Right cardiac atrium (tissue), 5 donors: ENCODE data around the gene PNMT. TPM values are rescaled to one million over a fixed set of nuclear protein-coding genes. Genes with fewer than 3 reads are reported as not detected.

ENCODE experiments used
- ATAC-seq, 2 donors: fragments of 200-7000 bp; cut with Tn5 transposase; one replicate each; pipeline versions ENCODE4 v1.8.0 to v1.9.1; 2020; ENCODE audit warnings: moderate library complexity in 2 of 2, mild to moderate bottlenecking in 1 of 2
- DNase-seq, 3 donors: peaks; one replicate each; pipeline ENCODE4 v3.0.0-alpha.2; 2020
- H3K27ac ChIP-seq: one replicate; pipeline ENCODE4 v1.5.1; 2013; ENCODE audit warnings: mild to moderate bottlenecking, low read length, control low read depth, moderate library complexity
- H3K27me3 ChIP-seq: one replicate; pipeline ENCODE4 v1.6.1; 2013; ENCODE audit not compliant: control insufficient read depth, insufficient read depth
- H3K4me1 ChIP-seq: one replicate; pipeline ENCODE4 v1.6.1; 2013; ENCODE audit warnings: low read length; ENCODE audit not compliant: control insufficient read depth, insufficient read depth
- H3K4me3 ChIP-seq: one replicate; pipeline ENCODE4 v1.5.1; 2013; ENCODE audit warnings: low read length, control low read depth
- H3K9me3 ChIP-seq: one replicate; pipeline ENCODE4 v1.6.1; 2013; ENCODE audit warnings: low read length; ENCODE audit not compliant: control insufficient read depth
- WGBS: extraction: QIAGEN DNeasy Blood & Tissue Kit; methylation state at CpG from one replicate; pipeline ENCODE4 v1.1.7; 2013; 5-methylcytosine and 5-hydroxymethylcytosine counted together
- intact Hi-C, 4 donors: fragments of 100-400 bp; cut with DNase I; formaldehyde crosslinking; loops; one replicate each; pipeline versions ENCODE4 v1.11.0 to v1.14.0; 2022 to 2023
- polyA plus RNA-seq: library from polyadenylated mRNA; stranded (reverse); fragments of 200-250 nt; gene quantifications from one replicate; pipeline ENCODE4 v1.2.3, GENCODE V29; 2013
- total RNA-seq, 4 donors: library from RNA; stranded (reverse); fragmentation: NEBNext Ultra II Directional; extraction: Animal tissue kit (Norgen Biotek cat#: 25700); gene quantifications; one replicate each; pipeline ENCODE4 v1.2.1, GENCODE V29; 2021
- donor health status: healthy with polysubstance abuse.
- donor health status: DM: no; HTN: yes; CAD: no.
- donor health status: DM: no; HTN: no; CAD: no.
- donor health status: DM: no; HTN: yes; CAD: no; lungs with severe emphysema.
- donor health status: DM: yes; HTN: yes; CAD: no.

PNMT gene
- total and polyA plus RNA-seq, 5 donors, result 18.1 to 39.6 (median 23.1) TPM

DNA sequence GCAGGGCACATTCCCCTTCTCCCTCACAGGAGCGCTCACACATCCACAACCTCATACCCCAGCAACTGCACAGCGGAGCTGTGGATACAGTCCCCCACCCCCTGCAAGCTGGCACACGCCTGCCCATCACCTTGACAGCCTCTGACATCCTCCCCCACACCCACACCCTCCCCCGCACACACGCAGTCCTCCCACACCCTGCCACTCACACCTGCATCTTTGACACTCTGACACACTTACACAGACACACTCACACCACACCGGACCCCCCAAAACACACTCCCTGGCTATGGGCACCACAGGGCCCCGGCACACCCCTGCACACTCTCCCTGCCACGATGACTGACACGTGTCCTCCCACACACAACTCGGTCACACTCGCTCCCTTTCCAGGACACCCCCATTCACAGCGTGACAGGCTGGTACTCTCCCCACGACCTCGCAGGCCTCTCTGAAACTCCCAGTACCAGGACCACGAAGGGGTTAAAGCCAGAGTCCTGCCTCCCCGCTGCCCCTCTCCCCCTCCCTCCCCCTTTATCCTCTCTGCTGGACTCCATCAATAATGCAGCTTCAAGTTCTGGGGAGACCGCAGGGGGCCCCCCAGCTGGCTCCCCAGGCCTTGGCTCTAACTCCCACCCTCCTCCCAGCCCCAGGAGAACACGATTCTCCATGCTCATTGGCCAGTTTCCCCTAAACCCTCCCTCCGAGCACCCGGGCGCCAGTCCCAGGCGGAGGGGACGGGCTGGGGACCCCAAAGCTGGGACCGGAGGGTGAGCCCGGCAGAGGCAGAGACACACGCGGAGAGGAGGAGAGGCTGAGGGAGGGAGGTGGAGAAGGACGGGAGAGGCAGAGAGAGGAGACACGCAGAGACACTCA lies 41.8 kb upstream of the PNMT start, which contains the start of gene PPP1R1B:
Gene PPP1R1B (plus strand): TSS at position 782 of the 876 bp plus-strand sequence. CDS start 441 bp downstream, outside the sequence.
- Histone ChIP-seq H3K27ac (no peak within 1 kb of the TSS), H3K4me1 (peaks cover 2% of the 10 kb centered on the region), H3K27me3 (no peaks in the 10 kb centered on the region), H3K4me3 (peak within 1 kb of the TSS; percentile 33), H3K9me3 (no peaks in the 10 kb centered on the region)
- DNase-seq (no peak), ATAC-seq (no peak)
- intact Hi-C loops, result loop anchor here in 1 of 4 donors (10.0 kb wide), 1 partner anchor 48 kb away; no protein-coding TSS in a partner anchor
- WGBS, result 20% methylated on average over 29 of the region's 29 CpGs

GRCh38 chr17:39627047-39627711 lies 41.1 kb upstream of the PNMT start:
- no peak overlapping the region for H3K27ac ChIP-seq
- ATAC-seq, result no peak
- DNase-seq, result no peak
- H3K4me3 ChIP-seq, result peak overlapping the region; percentile 33
- intact Hi-C loops, result loop anchor here in 1 of 4 donors (10.0 kb wide), 1 partner anchor 48 kb away; no protein-coding TSS in a partner anchor
- peaks cover 2% of the 10 kb centered on the region for H3K4me1 ChIP-seq
- no peaks in the 10 kb centered on the region for H3K9me3 ChIP-seq
- H3K27me3 ChIP-seq, result no peaks in the 10 kb centered on the region
- 2% methylated on average over 72 of the region's 72 CpGs for WGBS

- Histone ChIP-seq H3K4me3 (peak overlapping the region; percentile 33), H3K4me1 (peaks cover 2% of the 10 kb centered on the region), H3K27me3 (no peaks in the 10 kb centered on the region), H3K27ac (no peak overlapping the region), H3K9me3 (no peaks in the 10 kb centered on the region)
- DNase-seq, result no peak
- ATAC-seq, result no peak
- intact Hi-C loops, result loop anchor here in 1 of 4 donors (10.0 kb wide), 1 partner anchor 47 kb away; no protein-coding TSS in a partner anchor
- WGBS, result 56% methylated on average over 16 of the region's 16 CpGs
Measured at GRCh38 chr17:39627712-39628516, 40.3 kb upstream of the PNMT start.

DNA sequence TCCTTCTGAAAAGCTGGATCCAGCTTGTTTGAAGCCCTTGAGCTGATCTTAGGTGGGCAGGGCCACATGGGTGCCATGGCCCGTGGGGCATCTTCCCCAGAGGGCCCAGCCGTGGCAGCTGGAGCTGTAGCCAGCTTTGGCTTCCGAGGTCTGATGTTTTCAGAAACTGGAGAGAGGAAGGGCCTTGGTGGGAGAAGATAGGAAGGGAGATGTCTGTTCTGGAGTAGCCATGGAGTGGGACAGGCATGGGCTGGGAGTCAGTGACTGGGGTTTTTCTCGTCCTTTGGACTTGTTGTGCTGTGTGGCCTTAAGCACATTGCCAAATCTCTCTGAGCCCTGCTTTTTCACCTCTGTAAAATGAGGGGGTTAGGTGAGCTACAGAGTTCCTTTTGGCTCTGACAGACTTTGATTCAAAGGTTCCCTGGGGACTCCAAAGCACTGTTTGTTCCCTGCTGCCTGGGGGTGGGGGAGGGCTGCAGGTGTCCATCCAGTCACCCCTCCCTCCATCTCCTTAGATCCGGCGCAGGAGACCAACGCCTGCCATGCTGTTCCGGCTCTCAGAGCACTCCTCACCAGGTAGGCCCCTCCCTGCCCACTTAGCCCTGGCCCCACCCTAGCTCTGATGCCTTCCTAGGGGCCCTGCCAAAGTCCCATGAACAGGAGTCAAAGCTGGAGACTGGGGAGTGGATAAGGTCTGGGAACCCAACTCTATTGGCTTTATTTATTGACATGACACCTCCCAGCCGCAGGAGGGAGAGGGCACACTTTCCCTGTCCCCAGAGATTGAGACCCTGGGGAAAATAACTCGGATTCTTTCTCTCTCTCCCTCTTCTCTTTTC lies 39.4 kb upstream of the PNMT start:
- intact Hi-C loops, result loop anchor here in 1 of 4 donors (10.0 kb wide), 1 partner anchor 46 kb away; no protein-coding TSS in a partner anchor
- DNase-seq, result no peak
- Histone ChIP-seq H3K4me1 (peaks cover 2% of the 10 kb centered on the region), H3K4me3 (no peak overlapping the region), H3K27ac (no peak overlapping the region), H3K27me3 (no peaks in the 10 kb centered on the region), H3K9me3 (no peaks in the 10 kb centered on the region)
- ATAC-seq, result no peak
- WGBS, result 62% methylated on average over 10 of the region's 10 CpGs

DNA sequence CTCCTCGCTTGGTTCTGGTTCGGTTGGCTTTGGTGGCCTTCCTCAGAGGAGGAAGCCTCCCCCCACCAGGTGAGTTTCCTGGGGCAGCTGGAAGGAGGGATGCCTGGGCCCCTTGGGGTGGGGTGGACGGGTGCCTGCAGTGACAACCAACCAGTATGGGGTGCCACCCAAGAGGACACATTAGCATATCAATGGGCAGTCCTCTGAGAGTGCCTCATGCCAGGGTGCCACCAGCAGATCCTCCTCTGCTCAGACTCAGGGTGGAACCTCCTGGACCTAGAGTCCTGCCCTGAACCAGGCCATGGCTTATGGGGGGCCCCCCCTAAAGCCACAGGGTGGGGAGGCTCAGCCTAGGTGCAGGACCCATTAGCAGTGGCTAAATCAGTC lies 38.8 kb upstream of the PNMT start:
- no peak overlapping the region for H3K27ac ChIP-seq
- H3K4me1 ChIP-seq, result peaks cover 2% of the 10 kb centered on the region
- no peaks in the 10 kb centered on the region for H3K27me3 ChIP-seq
- H3K4me3 ChIP-seq, result no peak overlapping the region
- intact Hi-C loops, result loop anchor here in 1 of 4 donors (10.0 kb wide), 1 partner anchor 45 kb away; no protein-coding TSS in a partner anchor
- ATAC-seq (no peak), DNase-seq (no peak)
- 73% methylated on average over 3 of the region's 3 CpGs for WGBS
- H3K9me3 ChIP-seq, result no peaks in the 10 kb centered on the region

- H3K4me3 ChIP-seq, result no peak overlapping the region
- no peak for DNase-seq
- 76% methylated on average over 12 of the region's 12 CpGs for WGBS
- ATAC-seq, result no peak
- H3K9me3 ChIP-seq, result no peaks in the 10 kb centered on the region
- H3K27ac ChIP-seq, result no peak overlapping the region
- H3K4me1 ChIP-seq, result peaks cover 2% of the 10 kb centered on the region
- H3K27me3 ChIP-seq, result no peaks in the 10 kb centered on the region
- intact Hi-C loops, result loop anchor here in 1 of 4 donors (10.0 kb wide), 1 partner anchor 45 kb away; no protein-coding TSS in a partner anchor
Measured at GRCh38 chr17:39629898-39630297, 38.4 kb upstream of the PNMT start.

GRCh38 chr17:39631403-39631802 lies 36.9 kb upstream of the PNMT start:
- DNase-seq (no peak), ATAC-seq (no peak)
- Histone ChIP-seq H3K9me3 (no peaks in the 10 kb centered on the region), H3K4me3 (no peak overlapping the region), H3K4me1 (peaks cover 2% of the 10 kb centered on the region), H3K27ac (no peak overlapping the region), H3K27me3 (no peaks in the 10 kb centered on the region)
- WGBS, result 42% methylated on average over 6 of the region's 6 CpGs
- intact Hi-C loops, result no loop called here

DNA sequence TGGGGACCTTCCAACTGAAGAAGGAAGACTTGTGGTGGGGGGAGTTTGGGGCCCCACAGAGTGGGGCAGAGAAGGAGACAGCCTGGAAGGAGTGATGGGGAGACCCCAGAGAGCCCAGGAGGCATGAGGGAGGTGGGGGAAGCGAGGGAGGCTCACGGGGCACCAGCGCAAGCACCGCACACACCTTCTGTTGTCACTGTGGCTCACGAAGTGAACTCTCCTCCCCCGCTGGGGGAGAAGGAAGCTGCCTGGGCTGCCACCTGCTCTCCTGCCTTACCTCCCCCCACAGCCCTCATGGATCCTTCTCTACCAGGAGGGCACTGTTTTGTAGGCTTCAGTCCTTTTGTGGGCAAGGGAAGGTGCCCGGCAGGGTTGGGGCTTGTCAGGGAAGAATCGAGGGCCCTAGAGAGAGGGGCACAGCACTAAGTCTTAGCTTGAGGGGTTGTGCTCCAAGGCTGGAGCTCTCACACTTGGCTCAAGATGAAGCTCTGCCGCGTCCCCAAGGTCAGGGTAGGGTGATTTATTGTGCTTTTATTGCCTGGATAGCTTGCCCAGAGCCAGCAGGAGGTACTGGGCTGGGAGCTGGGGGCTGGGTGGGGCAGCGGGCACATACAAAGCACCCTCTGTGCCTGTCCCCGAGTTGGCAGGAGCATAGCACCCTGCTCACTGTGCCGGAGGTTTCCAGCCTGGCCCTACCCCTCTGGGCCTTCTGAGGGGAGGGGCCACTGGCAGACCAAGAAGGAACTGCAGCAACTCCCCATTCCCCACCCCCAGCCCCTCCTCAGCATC lies 35.9 kb upstream of the PNMT start:
- WGBS, result 55% methylated on average over 13 of the region's 13 CpGs
- ATAC-seq (peak in 1 of 2 donors; percentile 32), DNase-seq (no peak)
- H3K4me1 ChIP-seq, result peaks cover under 1% of the 10 kb centered on the region
- H3K27ac ChIP-seq, result no peak overlapping the region
- H3K27me3 ChIP-seq, result no peaks in the 10 kb centered on the region
- no peak overlapping the region for H3K4me3 ChIP-seq
- intact Hi-C loops, result no loop called here
- no peaks in the 10 kb centered on the region for H3K9me3 ChIP-seq

- ATAC-seq (no peak), DNase-seq (no peak)
- Histone ChIP-seq H3K27me3 (no peaks in the 10 kb centered on the region), H3K27ac (no peak overlapping the region), H3K9me3 (no peaks in the 10 kb centered on the region), H3K4me1 (peaks cover 5% of the 10 kb centered on the region), H3K4me3 (no peak overlapping the region)
- WGBS, result 67% methylated on average over 8 of the region's 8 CpGs
- intact Hi-C loops, result no loop called here
Measured at GRCh38 chr17:39633570-39634183, 34.6 kb upstream of the PNMT start.
